GM11168 (cell line): Measurements from ENCODE around the gene HCN1.
"Not testable (repeated sequence)": the region's sequence is repeated elsewhere in the genome, so short reads cannot be mapped to it uniquely, and the experiment has no call there.

Experiments used
- in situ Hi-C: fragments of 300-500 bp; cut with MboI; formaldehyde crosslinking; loops from one replicate; pipeline ENCODE4 v1.12.0; 2022; ENCODE audit warnings: low sequenced_read_pairs; ENCODE audit not compliant: unreplicated experiment

The HCN1 gene

DNA sequence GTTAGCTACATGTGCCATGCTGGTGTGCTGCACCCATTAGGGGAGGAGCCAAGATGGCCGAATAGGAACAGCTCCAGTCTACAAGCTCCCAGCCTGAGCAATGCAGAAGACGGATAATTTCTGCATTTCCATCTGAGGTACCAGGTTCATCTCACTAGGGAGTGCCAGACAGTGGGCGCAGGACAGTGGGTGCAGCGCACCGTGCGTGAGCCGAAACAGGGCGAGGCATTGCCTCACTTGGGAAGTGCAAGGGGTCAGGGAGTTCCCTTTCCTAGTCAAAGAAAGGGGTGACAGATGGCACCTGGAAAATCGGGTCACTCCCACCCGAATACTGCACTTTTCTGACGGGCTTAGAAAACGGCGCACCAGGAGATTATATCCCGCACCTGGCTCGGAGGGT, 251.3 kb downstream of the HCN1 start:
- in situ Hi-C loops, result not testable (repeated sequence)

DNA sequence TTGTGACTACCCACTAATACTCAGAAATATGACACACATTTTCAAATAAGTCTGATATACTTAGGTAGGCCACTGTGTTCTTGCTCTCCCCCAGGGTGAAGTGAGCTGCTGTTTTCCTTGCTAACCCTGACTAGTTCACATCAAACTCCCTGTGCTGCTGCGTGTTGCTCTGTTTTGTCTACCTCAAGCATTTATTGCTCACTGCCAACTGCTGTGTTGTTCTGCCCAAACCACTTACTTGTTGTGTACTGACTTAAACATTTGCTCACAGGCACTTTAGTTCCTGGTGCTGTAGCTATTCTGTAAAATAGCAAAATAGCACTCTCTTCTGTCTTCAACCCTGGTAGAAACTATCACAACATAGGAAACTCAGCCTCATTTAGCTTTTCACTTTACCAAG, 255.7 kb downstream of the HCN1 start:
- in situ Hi-C loops, result no loop called here

DNA sequence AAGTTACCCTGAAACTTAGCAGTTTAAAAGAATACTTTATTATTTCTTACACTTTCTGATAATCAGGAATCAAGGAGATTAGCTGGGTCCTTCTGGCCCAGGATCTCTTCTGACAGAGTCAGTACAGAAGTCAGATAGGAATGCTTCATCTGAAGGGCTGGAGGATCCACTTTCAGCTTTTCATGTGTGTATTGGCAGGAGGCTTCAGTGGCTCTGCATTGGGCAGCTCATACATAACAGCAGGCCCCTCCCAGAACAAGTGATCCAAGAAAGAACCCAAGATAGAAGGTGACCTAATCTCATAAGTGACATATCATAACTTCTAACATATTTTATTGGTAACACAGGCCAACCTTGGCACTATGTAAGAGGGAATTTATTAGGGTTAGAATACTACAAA, 258.4 kb downstream of the HCN1 start:
- in situ Hi-C loops, result no loop called here

DNA sequence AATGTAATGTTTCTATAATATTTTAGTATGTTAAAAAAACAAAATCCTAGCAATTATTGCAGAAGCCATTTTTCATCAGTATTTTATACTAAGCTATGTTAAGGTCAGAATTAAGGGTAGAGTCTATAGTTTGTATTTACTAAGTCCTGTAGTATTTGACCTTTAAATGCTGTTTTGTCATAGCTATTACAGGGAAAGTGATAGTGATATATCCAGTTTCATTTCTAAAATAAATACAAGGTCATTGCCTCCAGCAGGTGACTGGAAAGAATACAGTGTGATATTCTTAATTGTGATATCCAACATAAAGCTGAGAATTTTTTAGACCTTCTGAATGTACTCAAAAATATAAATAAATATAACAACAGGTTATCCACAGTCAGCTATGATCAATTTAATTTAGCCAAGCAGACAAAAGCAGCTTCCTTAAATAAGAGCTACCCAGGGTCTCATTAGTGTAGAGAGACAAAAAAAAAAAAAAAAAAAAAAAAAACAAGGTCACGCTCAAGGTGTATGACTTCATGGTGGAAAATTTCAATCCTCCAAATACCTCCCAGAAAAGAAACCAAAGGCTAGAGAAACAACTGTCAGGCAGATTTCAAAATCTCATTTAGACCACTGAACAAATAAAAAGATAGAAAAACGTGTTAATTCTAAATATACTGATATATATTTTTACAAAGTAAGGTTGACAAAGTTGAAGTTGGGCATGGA, 278.7 kb downstream of the HCN1 start:
- in situ Hi-C loops, result no loop called here

DNA sequence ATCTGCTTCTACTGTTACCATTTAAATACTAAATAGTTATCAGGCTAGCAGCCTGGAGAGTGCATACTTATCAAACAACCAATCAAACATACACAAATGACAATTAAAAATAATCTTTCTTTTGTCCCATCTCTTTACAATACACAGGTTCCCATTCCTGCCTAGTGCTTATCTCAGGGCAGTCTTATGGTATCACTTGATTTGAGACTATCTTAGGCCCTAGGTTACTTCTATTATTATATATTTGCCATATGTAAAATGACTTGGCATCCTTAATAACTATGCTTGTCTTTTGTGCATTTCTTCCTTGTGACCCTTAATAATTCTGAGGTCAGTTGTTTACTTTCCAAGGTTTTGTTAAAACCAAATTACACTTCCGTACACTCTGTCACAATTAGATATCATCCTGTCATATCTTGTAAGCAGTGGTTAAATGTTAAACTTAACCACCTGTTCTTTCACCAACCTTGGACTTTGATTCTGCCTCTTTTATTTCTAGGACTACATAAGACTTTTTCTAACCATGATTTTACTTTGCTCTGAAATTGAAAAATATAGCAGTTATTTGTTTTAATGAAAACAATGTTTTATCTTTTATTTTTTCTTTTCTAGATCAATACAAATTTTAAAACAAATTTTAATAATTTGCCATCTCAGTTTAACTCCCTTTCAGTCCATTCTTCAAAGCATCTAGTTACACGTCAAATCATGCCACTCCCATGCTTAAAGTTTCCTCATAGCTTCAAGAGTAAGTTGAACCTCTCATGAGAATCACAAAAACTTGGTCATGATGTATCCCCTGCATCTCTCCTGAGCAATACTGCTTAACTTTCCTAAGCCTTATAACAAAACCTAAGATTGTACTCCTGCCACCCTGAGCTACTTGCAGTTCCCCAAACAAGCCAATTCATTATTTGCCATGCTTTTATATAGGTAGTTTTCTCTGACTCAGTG, 281.3 kb downstream of the HCN1 start:
- in situ Hi-C loops, result no loop called here

DNA sequence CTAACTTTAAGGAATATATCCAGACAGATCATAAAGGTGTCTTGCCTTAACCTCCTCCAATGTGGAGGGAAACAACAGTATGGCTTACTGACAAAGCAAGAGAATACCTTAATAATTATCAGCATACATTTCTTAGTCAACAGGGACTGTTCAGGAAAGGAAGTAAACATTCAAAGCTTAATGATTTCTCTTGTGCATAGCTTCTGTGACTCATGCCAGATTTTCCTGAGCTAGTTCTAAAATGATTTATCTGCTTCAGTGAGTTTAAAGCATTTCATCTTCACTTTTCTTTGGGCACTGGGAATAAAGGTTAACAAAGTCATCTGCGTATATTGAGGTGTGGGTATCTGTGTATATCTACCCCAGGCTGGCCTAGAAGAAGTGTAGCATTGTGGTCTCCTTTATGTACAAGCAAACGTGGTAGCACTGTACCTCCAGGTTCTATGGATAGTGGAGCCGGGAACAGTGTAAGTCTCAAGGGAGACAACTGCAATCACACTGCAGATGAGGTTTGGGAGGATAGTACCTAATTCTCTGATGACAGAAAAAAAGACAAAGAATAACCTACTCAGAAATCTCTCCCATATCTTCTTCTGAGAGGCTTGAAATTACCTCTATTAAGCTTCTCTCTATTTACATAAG, 284.1 kb downstream of the HCN1 start:
- in situ Hi-C loops, result no loop called here

DNA sequence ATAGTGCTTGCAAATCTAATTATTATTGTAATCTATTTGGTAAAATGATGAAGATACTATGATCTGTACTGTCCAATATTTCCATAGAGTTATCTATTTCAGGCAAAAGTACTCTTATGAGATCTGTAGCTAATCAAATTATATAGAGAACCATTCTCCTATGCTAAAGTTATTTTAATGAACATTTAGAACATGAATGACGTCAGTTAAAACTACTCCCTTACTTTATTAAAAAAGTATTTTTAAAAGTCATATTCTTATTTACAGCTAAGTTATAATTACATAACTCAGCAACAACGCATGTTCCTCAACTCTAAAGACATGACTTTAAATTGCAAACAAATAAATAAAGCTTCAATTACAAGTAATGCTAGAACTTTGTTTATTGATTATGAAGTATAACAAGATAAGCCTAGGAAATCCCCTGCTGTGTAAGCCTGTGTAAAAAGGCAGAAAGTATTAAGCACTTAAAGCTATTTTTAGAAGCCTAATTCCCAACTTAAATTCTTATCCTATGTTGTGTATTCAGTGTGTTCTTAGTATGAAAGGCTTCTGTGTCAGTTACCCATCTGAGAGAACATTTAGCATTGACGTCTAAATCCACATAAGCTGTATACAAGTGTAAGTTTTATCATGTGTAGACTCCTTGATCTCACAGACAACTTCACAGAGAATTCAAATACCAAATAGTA, 285.7 kb downstream of the HCN1 start:
- in situ Hi-C loops, result no loop called here

DNA sequence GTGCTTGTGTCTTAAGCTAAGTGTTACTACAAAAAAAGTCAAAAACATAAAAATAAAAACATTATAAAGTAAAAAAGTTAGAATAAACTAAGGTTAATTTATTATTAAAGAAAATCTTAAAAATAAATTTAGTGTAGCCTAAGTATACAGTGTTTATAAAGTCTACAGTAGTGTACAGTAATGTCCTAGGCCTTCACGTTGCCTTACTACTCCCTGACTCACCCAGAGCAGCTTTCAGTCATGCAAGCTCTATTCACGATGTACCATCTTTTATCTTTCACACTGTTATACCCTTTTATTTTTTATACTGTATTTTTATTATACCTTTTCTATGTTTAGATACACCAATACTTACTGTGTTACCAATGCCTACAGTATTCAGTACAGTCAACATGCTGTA, 288.1 kb downstream of the HCN1 start:
- in situ Hi-C loops, result no loop called here

DNA sequence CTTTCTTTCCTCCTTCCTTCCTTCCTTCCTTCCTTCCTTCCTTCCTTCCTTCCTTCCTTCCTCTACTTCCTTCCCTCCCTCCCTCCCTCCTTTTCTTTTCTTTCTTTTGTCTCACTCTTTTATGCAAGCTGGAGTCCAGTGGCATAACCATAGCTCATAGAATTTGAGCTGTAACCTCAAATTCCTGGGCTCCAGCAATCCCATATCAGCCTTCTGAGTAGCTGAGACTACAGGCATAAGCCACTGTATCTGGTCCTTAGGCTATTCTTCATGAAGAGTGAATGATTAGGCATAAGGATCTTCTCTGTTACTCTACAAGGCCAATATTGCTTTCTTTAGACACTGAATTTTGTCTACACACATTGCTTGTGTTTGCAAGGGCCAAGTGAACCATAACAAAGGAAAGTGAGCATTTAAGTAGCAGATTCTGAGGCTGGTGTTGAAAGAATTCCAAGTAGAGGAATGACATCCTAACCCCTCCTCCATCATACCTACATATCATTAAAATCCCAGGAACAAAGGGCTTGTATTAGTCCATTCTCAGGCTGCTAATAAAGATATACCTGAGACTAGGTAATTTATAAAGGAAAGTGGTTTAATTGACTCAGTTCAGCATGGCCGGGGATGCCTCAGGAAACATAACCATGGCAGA, 293.2 kb downstream of the HCN1 start:
- in situ Hi-C loops, result no loop called here

DNA sequence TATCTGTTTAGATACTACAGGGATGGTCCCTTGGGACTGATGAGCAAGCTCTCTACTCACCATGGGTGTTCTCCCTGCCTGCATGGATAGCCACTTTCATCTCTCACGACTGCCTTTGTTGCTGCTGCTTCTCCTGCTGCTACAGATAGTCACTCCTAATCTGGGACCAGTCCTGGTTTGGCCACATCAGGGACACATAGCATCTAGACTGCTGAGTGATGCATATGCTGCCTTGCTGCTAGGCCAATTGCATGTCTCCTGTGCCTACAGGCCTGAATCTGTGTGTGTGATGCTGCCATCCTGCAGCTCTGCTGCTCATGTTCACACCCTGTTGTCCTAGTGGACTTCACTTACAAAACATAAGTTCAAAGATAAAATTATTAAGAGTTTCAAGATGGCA, 297.1 kb downstream of the HCN1 start:
- in situ Hi-C loops, result no loop called here

DNA sequence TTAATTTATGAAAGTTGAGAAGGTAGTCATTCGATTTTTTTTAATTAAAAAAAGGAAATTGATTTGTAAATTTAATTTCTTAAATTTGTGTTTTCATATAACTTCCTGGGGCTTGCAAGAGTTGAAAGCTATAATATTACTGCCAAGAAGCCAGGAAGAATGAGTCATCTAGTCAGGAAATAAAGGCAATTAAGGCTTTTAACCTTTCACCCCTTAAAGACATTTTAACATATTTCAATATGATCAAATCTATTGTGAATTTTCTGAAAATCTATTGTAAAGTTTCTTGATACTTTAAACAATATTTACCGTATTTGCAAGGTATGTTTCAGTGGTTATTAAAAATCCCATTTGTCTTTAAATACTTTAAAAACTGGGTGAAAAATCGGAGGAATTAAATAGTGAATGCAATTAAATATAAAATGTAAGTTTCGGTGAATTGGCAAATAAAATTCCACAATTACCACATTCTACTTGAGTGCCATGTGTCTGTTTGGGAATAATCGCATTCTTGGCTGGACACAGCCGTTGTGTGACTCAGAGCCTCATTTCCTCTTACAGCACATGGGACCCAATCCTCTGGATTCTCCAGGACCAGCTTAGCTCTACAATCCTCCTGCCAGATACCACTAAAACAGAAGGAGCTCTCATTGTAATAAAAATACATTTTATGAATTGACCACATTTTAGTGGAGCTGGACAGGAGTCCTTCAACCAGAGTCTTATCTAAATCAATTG, 310.7 kb downstream of the HCN1 start:
- in situ Hi-C loops, result no loop called here

DNA sequence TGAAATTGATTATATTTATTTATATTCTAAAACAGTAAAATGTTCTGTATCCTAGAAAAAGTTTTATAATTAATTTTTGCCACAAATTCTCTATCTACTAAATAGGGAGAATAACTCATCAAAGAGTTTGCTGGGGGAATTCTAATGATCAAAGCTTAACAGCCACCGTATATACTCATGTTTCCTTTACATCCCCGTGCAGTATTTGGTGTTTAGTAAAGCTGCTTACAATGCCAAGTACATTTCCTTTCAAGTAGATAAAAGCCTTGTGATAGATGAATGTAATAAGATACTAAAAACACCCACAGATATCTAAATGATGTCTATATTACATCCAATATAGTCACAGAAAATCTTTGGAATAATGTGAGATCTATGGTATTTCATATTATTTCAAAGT, 312.2 kb downstream of the HCN1 start:
- in situ Hi-C loops, result no loop called here

DNA sequence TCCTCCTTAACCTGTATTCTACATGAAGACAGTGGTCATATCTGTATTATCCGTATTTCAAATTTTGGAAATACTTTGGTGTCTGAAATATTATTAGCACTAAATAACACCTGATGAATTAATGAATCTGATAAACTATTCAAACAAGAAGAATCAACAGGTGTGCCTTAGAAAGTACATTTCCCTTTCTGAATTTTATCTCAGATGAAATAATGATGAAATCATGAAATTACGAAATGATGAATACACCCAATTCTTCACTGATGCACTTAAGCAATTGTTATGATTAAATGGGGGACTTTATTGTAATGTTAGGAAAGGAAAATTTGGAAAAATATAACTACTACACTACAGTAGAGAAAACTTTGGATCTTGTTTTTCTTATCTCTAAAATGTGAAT, 313.6 kb downstream of the HCN1 start:
- in situ Hi-C loops, result no loop called here

DNA sequence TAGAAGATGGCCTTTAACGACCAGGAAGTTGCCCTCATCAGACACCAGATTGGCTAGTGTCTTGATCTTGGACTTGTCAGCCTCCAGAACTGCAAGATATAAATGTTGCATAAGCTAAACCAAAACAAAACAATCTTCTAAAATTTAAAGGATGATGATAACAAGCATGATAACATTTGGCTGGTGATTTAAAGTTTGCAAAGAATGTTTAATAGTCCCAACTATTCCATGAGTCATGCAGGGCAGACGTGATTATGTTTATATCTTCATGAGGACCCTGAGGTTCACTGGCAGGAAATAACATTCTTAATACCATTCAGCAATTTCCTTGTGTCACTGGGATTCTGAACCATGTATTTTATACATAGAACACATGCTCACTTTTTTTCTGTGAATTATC, 319.8 kb downstream of the HCN1 start:
- in situ Hi-C loops, result no loop called here

DNA sequence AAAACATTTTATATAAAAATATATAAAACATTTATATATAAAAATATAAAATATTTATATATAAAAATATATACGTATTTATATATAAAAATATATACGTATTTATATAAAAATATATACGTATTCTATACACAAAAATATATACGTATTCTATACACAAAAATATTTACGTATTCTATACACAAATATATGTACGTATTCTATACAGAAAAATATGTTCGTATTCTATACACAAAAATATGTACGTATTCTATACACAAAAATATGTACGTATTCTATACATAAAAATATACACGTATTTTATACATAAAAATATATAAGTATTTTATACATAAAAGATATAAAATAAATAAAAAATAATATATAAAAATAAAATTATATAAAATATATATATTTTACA, 323.6 kb downstream of the HCN1 start:
- in situ Hi-C loops, result no loop called here

DNA sequence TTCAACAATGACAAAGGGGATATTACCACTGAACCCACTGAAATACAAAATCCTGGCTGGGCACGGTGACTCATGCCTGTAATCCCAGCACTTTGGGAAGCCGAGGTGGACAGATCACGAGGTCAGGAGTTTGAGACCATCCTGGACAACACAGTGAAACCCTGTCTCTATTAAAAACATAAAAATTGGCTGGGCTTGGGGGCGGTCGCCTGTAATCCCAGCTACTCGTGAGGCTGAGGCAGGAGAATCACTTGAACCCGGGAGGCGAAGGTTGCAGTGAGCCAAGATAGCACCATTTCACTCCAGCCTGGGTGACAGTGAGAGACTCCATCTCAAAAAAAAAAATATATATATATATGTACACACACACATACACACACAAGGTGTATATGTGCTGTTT, 324.8 kb downstream of the HCN1 start:
- in situ Hi-C loops, result not testable (repeated sequence)

DNA sequence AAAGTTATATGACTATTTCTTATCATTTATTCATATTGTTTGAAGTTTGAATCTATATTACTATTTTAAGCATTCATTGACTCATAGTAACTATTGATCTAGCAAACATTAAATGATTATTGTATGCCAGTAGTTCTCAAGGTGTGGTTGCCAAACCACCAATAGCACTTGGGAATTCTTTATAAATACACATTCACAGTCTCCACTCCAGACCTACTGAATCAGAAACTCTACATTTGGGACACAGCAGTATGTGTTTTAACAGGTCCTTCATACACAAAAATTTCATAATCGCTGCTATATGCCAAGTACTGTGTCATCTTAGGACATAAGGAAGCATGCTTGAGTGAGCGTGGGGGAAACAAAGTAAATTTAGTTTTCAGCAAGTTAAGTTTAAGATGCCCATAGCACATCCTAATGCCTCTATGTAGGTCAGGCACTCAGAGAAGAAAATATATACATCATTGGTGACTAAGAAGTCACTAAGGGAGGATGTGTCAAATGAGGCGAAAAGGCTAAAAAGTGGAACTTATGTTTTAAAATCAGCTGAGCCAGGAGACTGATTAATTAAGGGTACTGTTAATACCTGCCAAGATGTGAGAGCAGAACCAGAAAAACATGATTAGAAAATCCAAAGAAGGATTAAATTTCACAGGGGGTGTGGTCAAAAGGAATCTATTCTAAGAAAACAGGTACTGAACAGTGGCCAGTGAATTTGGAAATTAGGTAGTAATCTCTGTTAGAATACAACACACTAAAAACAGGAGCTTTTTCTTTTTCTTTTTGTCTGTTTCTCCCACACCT, 340.8 kb downstream of the HCN1 start:
- in situ Hi-C loops, result no loop called here

DNA sequence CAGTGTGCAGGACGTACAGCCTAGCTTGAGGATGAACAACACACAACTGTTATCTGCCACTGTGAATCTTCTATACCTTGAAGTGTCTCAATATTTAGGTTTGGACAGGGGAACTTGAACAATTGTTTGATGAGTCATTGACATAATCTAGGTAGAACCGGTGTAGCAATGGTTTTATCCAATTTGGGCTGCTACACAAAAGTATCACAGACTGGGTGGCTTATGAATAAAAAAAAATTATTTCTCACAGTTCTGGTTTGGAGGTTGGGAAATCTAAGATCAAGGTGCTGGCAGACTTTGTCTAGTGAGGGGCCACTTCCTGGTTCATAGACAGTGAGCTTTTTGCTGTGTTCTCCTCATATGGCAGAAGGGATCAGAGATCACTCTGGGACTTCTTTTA, 359.7 kb downstream of the HCN1 start:
- in situ Hi-C loops, result no loop called here

DNA sequence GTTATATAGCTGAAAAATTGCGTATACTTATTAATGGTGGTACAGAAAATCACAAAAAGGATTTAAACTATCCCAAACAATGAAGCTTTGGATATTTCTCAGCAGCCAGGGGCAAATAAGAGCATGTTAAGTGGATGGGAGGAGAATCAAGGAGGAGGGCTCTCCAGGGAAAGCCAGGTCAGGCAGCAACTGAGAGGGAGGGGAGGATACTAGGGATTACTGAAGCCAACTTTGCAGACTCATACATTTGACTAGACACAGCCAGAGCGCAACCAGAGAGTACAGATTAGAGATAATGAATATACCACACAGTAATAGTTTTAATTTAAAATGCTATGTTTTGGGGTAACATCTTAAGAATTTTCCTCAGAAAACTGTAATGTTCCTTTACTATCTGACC, 360.2 kb downstream of the HCN1 start:
- in situ Hi-C loops, result no loop called here
